Brain microvascular endothelial cell (primary cell): ENCODE data around the gene FBXW11.

ENCODE experiments used
- DNase-seq: peaks from one replicate; pipeline ENCODE4 v3.0.0-alpha.2; 2020
- H3K27ac ChIP-seq: fragments of 250-450 bp; sonication (Bioruptor Pico); 2 replicates; pipeline ENCODE4 v1.5.1; 2020; ENCODE audit warnings: mild to moderate bottlenecking, moderate library complexity
- H3K27me3 ChIP-seq: fragments of 250-450 bp; sonication (Bioruptor Pico); replicated peaks from 2 replicates; pipeline ENCODE4 v1.5.1; 2020; ENCODE audit warnings: mild to moderate bottlenecking
- H3K36me3 ChIP-seq: fragments of 250-450 bp; sonication (Bioruptor Pico); replicated peaks from 2 replicates; pipeline ENCODE4 v1.5.1; 2020; ENCODE audit warnings: mild to moderate bottlenecking
- H3K4me3 ChIP-seq: 2 replicates; pipeline ENCODE4 v1.5.1; 2011; ENCODE audit warnings: low read depth, mild to moderate bottlenecking, control low read depth, low read length, moderate library complexity
- CTCF ChIP-seq: IDR thresholded peaks from 2 replicates; pipeline ENCODE4 v1.5.1; 2011; ENCODE audit warnings: low read depth, mild to moderate bottlenecking, moderate library complexity, low read length, control low read depth, inconsistent platforms; ENCODE audit errors: missing control alignments
- in situ Hi-C: cut with HindIII; loops from 2 replicates; pipeline ENCODE4 v1.10.0; 2017; ENCODE audit warnings: low sequenced_read_pairs, low pct_ligation_motif_present

Gene FBXW11

DNA sequence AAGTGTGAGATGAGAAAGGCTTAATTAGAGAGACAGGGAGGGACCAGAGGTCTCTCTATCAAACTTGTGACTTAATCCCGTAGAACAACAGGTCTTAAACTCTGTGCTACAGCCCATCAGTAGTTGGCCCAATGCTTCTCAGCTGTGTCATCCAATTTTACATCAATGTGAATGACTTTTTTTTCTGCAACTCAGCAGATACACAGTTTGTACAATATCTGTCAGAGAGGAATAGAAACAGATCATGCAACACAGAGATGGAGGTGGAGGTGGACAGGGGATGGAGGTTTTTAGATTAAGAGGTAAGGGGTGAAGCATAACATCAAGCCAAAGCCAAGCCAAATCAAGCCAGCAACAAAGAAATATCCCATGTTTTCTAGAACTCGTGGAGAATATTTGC lies 43.0 kb downstream of the FBXW11 start:
- no peak overlapping the region for H3K27ac ChIP-seq
- no peaks in the 10 kb centered on the region for H3K27me3 ChIP-seq
- DNase-seq: no peak
- H3K36me3 ChIP-seq: no peaks in the 10 kb centered on the region
- in situ Hi-C loops: no loop called here
- no peak overlapping the region for H3K4me3 ChIP-seq
- no peak for TF ChIP-seq CTCF

- DNase-seq: no peak
- H3K4me3 ChIP-seq: no peak overlapping the region
- no peak for TF ChIP-seq CTCF
- no peaks in the 10 kb centered on the region for H3K27me3 ChIP-seq
- H3K27ac ChIP-seq: no peak overlapping the region
- H3K36me3 ChIP-seq: no peaks in the 10 kb centered on the region
- in situ Hi-C loops: no loop called here
These were observed 45.3 kb downstream of the FBXW11 start for GRCh38 chr5:171961117-171961516.

GRCh38 chr5:171957591-171958251 lies 48.7 kb downstream of the FBXW11 start:
- H3K36me3 ChIP-seq: no peaks in the 10 kb centered on the region
- DNase-seq: no peak
- in situ Hi-C loops: no loop called here

GRCh38 chr5:171956887-171957495 lies 49.4 kb downstream of the FBXW11 start:
- Histone ChIP-seq H3K27ac (no peak overlapping the region), H3K36me3 (no peaks in the 10 kb centered on the region), H3K4me3 (no peak overlapping the region), H3K27me3 (no peaks in the 10 kb centered on the region)
- TF ChIP-seq CTCF: no peak
- DNase-seq: no peak
- in situ Hi-C loops: no loop called here

More at GRCh38 chr5:171957591-171958251, 48.7 kb downstream of the FBXW11 start:
- H3K27me3 ChIP-seq: no peaks in the 10 kb centered on the region
- no peak overlapping the region for H3K27ac ChIP-seq
- no peak overlapping the region for H3K4me3 ChIP-seq
- TF ChIP-seq CTCF: no peak

GRCh38 chr5:171956314-171956713 lies 50.1 kb downstream of the FBXW11 start:
- no peak for DNase-seq
- Histone ChIP-seq H3K27me3 (no peaks in the 10 kb centered on the region), H3K4me3 (no peak overlapping the region), H3K27ac (no peak overlapping the region), H3K36me3 (no peaks in the 10 kb centered on the region)
- in situ Hi-C loops: no loop called here
- TF ChIP-seq CTCF: no peak
